Middle frontal gyrus (tissue), 1 donor: ENCODE results near the gene ZNF277.
"Not testable (repeated sequence)": the region's sequence is repeated elsewhere in the genome, so short reads cannot be mapped to it uniquely, and the experiment has no call there.

Experiments used
- DNase-seq: peaks from one replicate; pipeline ENCODE4 v3.0.0-alpha.2; 2015; ENCODE audit warnings: low spot score; ENCODE audit errors: extremely low spot score

ZNF277 gene

GRCh38 chr7:112350585-112350984, 144.1 kb downstream of the ZNF277 start:
- no peak for DNase-seq

- no peak for DNase-seq
Measured at GRCh38 chr7:112356596-112356995, 150.1 kb downstream of the ZNF277 start.

- no peak for DNase-seq
Measured at GRCh38 chr7:112357136-112357535, 150.6 kb downstream of the ZNF277 start.

GRCh38 chr7:112358513-112358912, 152.0 kb downstream of the ZNF277 start:
- no peak for DNase-seq

- no peak for DNase-seq
Measured at GRCh38 chr7:112359086-112359485, 152.6 kb downstream of the ZNF277 start.

- no peak for DNase-seq
Measured at GRCh38 chr7:112360681-112361080, 154.2 kb downstream of the ZNF277 start.

- no peak for DNase-seq
Measured at GRCh38 chr7:112361154-112361553, 154.7 kb downstream of the ZNF277 start.

- DNase-seq = no peak
Measured at GRCh38 chr7:112362053-112362650, 155.7 kb downstream of the ZNF277 start.

- DNase-seq = no peak
Measured at GRCh38 chr7:112362731-112363131, 156.2 kb downstream of the ZNF277 start.

- no peak for DNase-seq
Measured at GRCh38 chr7:112364388-112364787, 157.9 kb downstream of the ZNF277 start.

- no peak for DNase-seq
Measured at GRCh38 chr7:112365551-112365950, 159.1 kb downstream of the ZNF277 start.

- DNase-seq = no peak
Measured at GRCh38 chr7:112366886-112367285, 160.4 kb downstream of the ZNF277 start.

GRCh38 chr7:112370436-112370835, 163.9 kb downstream of the ZNF277 start:
- DNase-seq = no peak

GRCh38 chr7:112371701-112372100, 165.2 kb downstream of the ZNF277 start:
- DNase-seq = no peak

- DNase-seq = no peak
Measured at GRCh38 chr7:112372101-112372500, 165.6 kb downstream of the ZNF277 start.

- DNase-seq = no peak
Measured at GRCh38 chr7:112377593-112377992, 171.1 kb downstream of the ZNF277 start.

GRCh38 chr7:112381311-112382091, 175.0 kb downstream of the ZNF277 start:
- no peak for DNase-seq

GRCh38 chr7:112383671-112384417, 177.3 kb downstream of the ZNF277 start:
- DNase-seq = no peak

- no peak for DNase-seq
Measured at GRCh38 chr7:112385516-112385915, 179.0 kb downstream of the ZNF277 start.

GRCh38 chr7:112386619-112387018, 180.1 kb downstream of the ZNF277 start:
- no peak for DNase-seq

GRCh38 chr7:112390167-112390566, 183.7 kb downstream of the ZNF277 start:
- DNase-seq = no peak

GRCh38 chr7:112391079-112391821, 184.8 kb downstream of the ZNF277 start:
- not testable (repeated sequence) for DNase-seq
